HG02759 (cell line): ENCODE measurements around the gene IKBKE.

Experiments used
- ATAC-seq: cut with Tn5 transposase; IDR thresholded peaks from one replicate; pipeline ENCODE4 v1.9.1; 2021; ENCODE audit warnings: mild to moderate bottlenecking, moderate library complexity; ENCODE audit not compliant: unreplicated experiment

IKBKE gene

GRCh38 chr1:206469933-206470691 lies at the start of gene IKBKE:
IKBKE (plus strand) TSS chr1:206470476; CDS start chr1:206473228, 2,752 bp downstream.
- peak; percentile 59 for ATAC-seq

GRCh38 chr1:206421616-206422340 lies 48.5 kb upstream of the IKBKE start:
- no peak for ATAC-seq

DNA sequence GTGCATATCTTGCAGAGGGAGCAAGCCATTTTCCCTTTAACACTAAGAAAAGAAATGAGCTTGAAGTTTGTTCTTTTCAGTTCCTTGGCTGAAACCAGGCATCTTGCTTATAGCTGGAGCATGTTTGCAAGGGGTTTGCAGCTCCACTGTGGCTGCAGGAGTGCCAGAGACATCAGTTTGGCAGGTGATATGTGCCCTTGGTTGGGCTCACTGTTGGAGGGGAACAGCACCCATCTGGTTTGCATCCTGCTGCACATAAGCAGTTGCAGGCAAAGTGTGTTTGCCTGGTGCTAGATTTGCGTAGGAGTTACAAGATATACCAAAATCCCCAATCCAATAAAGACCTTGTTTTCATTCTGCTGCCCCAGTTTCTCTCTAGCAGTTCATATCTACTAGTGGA lies 47.8 kb upstream of the IKBKE start:
- ATAC-seq: no peak

DNA sequence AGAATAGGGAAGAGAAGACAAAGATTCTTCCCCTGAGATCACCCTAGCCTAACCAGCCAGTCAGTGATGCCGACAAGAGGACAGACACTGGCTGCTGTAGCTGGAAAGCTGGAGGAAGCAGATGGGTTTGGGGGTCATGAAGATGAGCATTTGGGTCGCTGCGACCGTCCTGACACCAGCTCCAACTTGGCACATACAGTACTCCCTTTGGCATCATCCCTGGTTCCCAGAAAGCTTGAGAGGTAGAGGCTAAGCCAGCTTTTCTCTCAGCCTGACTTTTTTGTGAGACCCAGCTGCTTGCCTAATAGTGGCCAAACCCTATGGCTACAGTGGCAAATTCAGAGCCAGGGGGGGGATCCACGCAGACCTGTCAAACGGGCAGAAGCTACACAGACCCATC lies 43.0 kb upstream of the IKBKE start:
- ATAC-seq: no peak

- ATAC-seq: no peak
These were observed 40.9 kb upstream of the IKBKE start for GRCh38 chr1:206429421-206429820.

GRCh38 chr1:206430031-206430983 lies 40.0 kb upstream of the IKBKE start:
- peak; percentile 91 for ATAC-seq

- no peak for ATAC-seq
These were observed 34.8 kb upstream of the IKBKE start for GRCh38 chr1:206435445-206435844.

GRCh38 chr1:206438554-206438953 lies 31.7 kb upstream of the IKBKE start:
- no peak for ATAC-seq

- no peak for ATAC-seq
These were observed 31.1 kb upstream of the IKBKE start for GRCh38 chr1:206439205-206439604.

DNA sequence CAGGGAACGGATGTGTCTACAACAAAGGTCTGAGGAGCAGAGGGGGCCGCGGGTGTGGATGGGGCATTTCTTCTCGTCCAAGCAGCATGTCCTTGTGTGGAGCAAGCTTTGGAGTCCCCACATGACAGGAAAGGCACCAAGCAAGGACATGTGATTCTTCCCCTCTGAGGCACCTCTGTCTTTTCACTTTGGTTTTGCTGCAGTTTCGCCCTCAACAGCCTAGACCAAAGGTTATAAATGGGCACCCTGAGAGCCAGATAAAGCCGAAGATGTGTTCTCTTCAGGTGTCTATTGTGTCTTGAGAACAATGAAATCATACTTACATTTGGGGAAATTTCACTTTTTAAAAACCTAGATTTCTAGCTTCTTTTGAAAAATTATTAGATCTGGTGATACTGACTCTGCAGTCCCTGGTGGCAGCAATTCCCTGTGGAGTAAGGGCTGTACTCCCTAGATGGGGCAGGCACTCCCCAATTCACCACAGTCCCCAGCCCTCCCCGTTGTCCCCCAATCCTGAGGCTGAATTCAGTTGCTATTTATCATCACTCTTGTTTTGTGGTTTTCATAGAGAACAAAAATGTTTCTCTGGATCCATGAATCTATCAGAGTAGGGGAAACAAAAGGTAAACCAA lies 28.8 kb upstream of the IKBKE start:
- no peak for ATAC-seq

GRCh38 chr1:206442101-206442500 lies 28.2 kb upstream of the IKBKE start:
- no peak for ATAC-seq

- no peak for ATAC-seq
These were observed 25.2 kb upstream of the IKBKE start for GRCh38 chr1:206445116-206445515.

- ATAC-seq: no peak
These were observed 24.3 kb upstream of the IKBKE start for GRCh38 chr1:206445911-206446356.

- ATAC-seq: no peak
These were observed 23.4 kb upstream of the IKBKE start for GRCh38 chr1:206446688-206447421.

GRCh38 chr1:206447422-206447765 lies 22.9 kb upstream of the IKBKE start:
- ATAC-seq: no peak

GRCh38 chr1:206447792-206448191 lies 22.5 kb upstream of the IKBKE start:
- no peak for ATAC-seq

DNA sequence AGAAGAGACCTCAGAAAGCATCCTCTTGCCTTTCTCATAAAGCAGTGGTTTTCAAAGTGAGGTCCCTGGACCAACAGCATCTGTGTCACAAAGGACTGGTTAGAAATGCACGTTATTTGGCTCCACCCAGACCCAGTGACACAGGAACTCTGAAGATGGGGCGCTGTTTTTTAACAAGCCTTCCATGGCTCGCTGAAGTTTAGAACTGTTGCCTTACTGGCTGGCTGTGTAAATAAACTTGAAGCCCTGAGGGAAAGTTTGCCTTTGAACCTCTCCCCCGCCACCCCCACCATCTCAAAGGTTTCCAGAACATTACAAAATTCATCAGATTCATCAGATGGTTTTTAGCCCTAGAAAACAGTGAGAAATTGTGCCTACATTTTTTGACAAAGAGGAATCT lies 21.8 kb upstream of the IKBKE start:
- no peak for ATAC-seq

DNA sequence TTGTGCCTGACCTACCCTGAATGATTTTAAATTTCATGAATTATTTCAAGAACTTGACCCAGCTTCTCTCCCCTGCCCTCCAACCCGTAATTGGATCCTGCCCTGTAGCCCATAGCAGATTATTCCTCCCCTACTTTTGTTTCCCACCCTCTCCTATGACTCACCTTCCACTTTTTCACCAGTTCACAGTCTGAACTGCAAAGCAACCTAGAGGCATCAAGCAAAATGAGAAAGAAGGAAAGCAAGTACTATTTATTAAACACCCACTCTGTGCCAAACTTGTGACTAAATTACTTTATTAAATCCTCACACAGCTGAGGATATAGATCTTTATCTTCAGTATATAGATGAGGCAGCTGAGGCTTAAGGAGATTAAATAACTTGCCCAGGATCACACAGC lies 20.7 kb upstream of the IKBKE start:
- no peak for ATAC-seq

DNA sequence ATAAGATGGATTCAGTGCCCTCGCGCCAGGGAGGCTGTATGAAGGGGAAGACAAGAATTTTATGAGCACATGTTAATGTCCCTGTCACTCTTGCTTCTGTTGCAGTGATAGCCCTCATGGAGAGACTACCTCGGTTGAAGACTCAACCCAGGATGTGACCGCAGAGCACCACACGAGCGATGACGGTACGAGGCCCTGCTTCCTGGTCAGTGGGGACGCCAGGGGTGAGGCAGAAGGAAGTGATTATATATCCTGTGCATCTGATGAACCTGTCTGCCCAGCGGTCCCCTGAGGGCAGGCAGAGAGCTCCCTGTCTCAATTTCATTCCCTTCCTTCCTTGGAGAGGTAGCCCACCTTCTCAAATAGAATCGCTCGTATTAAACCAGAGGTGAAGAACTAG lies 20.0 kb upstream of the IKBKE start:
- no peak for ATAC-seq

- ATAC-seq: no peak
These were observed 19.1 kb upstream of the IKBKE start for GRCh38 chr1:206451134-206451686.
